HepG2 (cell line): ENCODE data around the gene ROMO1. TPM values are rescaled to one million over a fixed set of nuclear protein-coding genes. Genes with fewer than 3 reads are reported as not detected.

Experiments used
- ATF4 ChIP-seq, 2 experiments: fragments of 450-650 bp in 1 of 2; sonication (generic) in 1 of 2; formaldehyde crosslinking; IDR thresholded peaks; 2 replicates each; pipeline versions ENCODE4 v1.5.0 to v1.8.0; 2020 to 2022; ENCODE audit warnings: mild to moderate bottlenecking in 1 of 2, missing genetic modification reagents in 1 of 2
- GTF2F1 ChIP-seq: fragments of 150-350 bp; IDR thresholded peaks from 2 replicates; pipeline ENCODE4 v1.6.1; 2014; ENCODE audit warnings: low read length
- HDAC6 ChIP-seq: fragments of 200-600 bp; sonication (generic); IDR thresholded peaks from 2 replicates; pipeline ENCODE4 v1.7.0; 2017; ENCODE audit warnings: mild to moderate bottlenecking, antibody characterized with exemption, low read length, low read depth
- KDM2A ChIP-seq: sonication (generic); formaldehyde crosslinking; IDR thresholded peaks from 2 replicates; pipeline ENCODE4 v1.4.0; 2020; ENCODE audit warnings: low read depth, missing genetic modification reagents, borderline replicate concordance
- MIXL1 ChIP-seq: IDR thresholded peaks from 2 replicates; pipeline ENCODE4 v1.6.1; 2016
- MLLT10 ChIP-seq: sonication (generic); formaldehyde crosslinking; IDR thresholded peaks from 2 replicates; pipeline ENCODE4 v1.4.0; 2020; ENCODE audit warnings: missing genetic modification reagents
- SRY ChIP-seq: sonication (generic); formaldehyde crosslinking; IDR thresholded peaks from 2 replicates; pipeline ENCODE4 v1.8.0; 2022; ENCODE audit warnings: mild to moderate bottlenecking, missing genetic modification reagents
- STAG1 ChIP-seq: sonication (generic); formaldehyde crosslinking; IDR thresholded peaks from 2 replicates; pipeline ENCODE4 v1.4.0; 2020; ENCODE audit warnings: missing genetic modification reagents
- TMF1 ChIP-seq: sonication (generic); formaldehyde crosslinking; IDR thresholded peaks from 2 replicates; pipeline ENCODE4 v1.8.1; 2022; ENCODE audit warnings: low read depth, missing genetic modification reagents
- USF2 ChIP-seq, 2 experiments: sonication (generic) in 1 of 2; formaldehyde crosslinking in 1 of 2; IDR thresholded peaks; 2 replicates each; pipeline versions ENCODE4 v1.5.1 to v1.6.1; 2011 to 2020; ENCODE audit warnings: borderline replicate concordance in 1 of 2, low read depth in 1 of 2, low read length in 1 of 2, mild to moderate bottlenecking in 1 of 2, missing genetic modification reagents in 1 of 2, moderate library complexity in 1 of 2
- ZIK1 ChIP-seq: sonication (generic); formaldehyde crosslinking; IDR thresholded peaks from 2 replicates; pipeline ENCODE4 v1.5.0; 2020; ENCODE audit warnings: mild to moderate bottlenecking, low read depth, missing genetic modification reagents, borderline replicate concordance
- ZNF672 ChIP-seq: sonication (generic); formaldehyde crosslinking; IDR thresholded peaks from 2 replicates; pipeline ENCODE4 v1.8.1; 2022; ENCODE audit warnings: missing genetic modification reagents
- ZNF773 ChIP-seq: sonication (generic); formaldehyde crosslinking; IDR thresholded peaks from 2 replicates; pipeline ENCODE4 v1.4.0; 2020; ENCODE audit warnings: missing genetic modification reagents, borderline replicate concordance
- ZNF850 ChIP-seq: sonication (generic); formaldehyde crosslinking; conservative IDR thresholded peaks from 2 replicates; pipeline ENCODE4 v1.9.0; 2021; ENCODE audit warnings: mild to moderate bottlenecking, missing genetic modification reagents
- polyA plus RNA-seq, 8 experiments: library from polyadenylated mRNA; depleted of rRNA in 3 of 8; stranded (reverse) in 7 of 8; unstranded in 1 of 8; fragments of >200 nt; fragmentation: Illumina TruSeq in 4 of 8; extraction: Trizol in 4 of 8; gene quantifications; 2 replicates each; pipeline versions ENCODE4 v1.2.1 to v1.2.3, GENCODE V29; 2011 to 2016; ENCODE audit warnings: low read depth in 4 of 8, missing spikeins in 1 of 8, mixed read lengths in 1 of 8; ENCODE audit not compliant: insufficient read depth in 1 of 8
- total RNA-seq, 5 experiments: library from RNA; depleted of rRNA; stranded (reverse); fragments of >200 nt; fragmentation: Illumina TruSeq; extraction: Trizol; gene quantifications; 2 replicates each; pipeline ENCODE4 v1.2.3, GENCODE V29; 2016; ENCODE audit warnings: low read depth in 1 of 5
- TF ChIP-seq, protein P1 (sequence below): fragments of 450-650 bp; IDR thresholded peaks from 2 replicates; pipeline ENCODE4 v1.6.1; 2017; ENCODE audit warnings: mild to moderate bottlenecking
- TF ChIP-seq, protein P2 (sequence below): sonication (generic); formaldehyde crosslinking; IDR thresholded peaks from 2 replicates; pipeline ENCODE4 v1.8.0; 2022; ENCODE audit warnings: missing genetic modification reagents, low read depth, mild to moderate bottlenecking, borderline replicate concordance
- TF ChIP-seq, protein P3 (sequence below): IDR thresholded peaks from 2 replicates; pipeline ENCODE4 v1.6.1; 2016; ENCODE audit warnings: missing compliant biosample characterization, missing genetic modification reagents, borderline replicate concordance
- TF ChIP-seq, protein P4 (sequence below): IDR thresholded peaks from 2 replicates; pipeline ENCODE4 v1.6.1; 2016
- TF ChIP-seq, protein P5 (sequence below): IDR thresholded peaks from 2 replicates; pipeline ENCODE4 v1.6.1; 2016; ENCODE audit warnings: missing genetic modification reagents, missing compliant biosample characterization

ROMO1 gene
- total and polyA plus RNA-seq, 2 of the 13 experiments (the other 11 are each of a cell fraction or from before 2014, with no cell fraction given): 636 to 755 TPM

DNA sequence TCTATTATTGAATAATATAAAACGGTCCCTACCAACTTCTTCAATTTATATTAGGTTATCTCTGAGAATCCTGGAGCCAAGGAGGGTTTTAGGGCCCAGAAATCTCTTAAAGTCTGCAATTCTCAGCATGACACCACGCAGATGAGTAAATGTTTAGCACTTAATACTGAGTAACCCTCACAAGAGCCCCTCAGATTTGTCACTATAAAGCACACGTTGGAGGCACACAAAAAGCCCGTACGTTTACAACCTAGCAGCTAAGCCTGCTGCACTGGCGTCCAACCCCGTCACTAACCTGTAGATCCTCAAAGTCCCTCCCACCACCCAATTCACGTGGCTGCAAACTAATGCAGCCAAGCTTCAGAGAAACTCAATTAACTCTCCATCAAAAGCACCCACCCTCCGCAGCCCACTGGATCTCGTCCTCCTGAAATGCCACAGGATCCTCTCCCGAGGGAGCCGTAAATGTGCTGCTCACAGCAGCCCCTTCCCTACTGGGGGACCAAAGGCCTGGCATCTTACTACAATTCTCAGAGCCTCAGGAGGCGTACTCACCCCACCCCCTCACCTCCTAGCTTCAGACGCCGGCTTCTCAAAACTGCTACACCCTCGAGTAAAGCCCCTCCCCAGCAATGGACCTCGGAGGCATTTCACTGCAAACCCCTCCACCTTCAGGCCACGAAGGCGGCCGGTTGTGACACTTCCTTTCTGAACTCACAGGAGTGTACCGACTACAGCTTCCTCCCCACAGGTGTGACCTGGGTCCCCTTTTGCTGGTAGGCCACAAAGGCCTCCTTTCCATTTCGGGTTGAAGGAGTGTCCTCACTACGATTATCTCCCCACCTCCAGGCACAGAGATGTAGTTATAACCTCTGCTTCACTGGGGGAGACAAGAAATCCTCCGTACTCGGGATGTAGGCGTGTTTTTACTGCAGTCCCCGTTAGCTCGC is 35.4 kb upstream of the ROMO1 start (continued):
- TF ChIP-seq TMF1 (no peak), SRY (CRISPR knock-in tag) (no peak), ZIK1 (CRISPR knock-in tag) (no peak), ATF4 (CRISPR knock-in tag; IDR thresholded peaks at IDR 0.05) (no peak), USF2 (IDR thresholded peaks at IDR 0.05; ENCODE audit: low read depth, low read length) (no peak), USF2 (CRISPR knock-in tag; IDR thresholded peaks at IDR 0.05; ENCODE audit: borderline replicate concordance) (no peak), HDAC6 (no peak), ZNF773 (CRISPR knock-in tag) (no peak; the same call in 1 of the 2 replicates), ZNF672 (CRISPR knock-in tag) (no peak), STAG1 (CRISPR knock-in tag) (no peak), GTF2F1 (no peak), MLLT10 (CRISPR knock-in tag) (no peak), ZNF850 (CRISPR knock-in tag) (no peak), KDM2A (CRISPR knock-in tag) (no peak), MIXL1 (CRISPR knock-in tag) (peak; percentile 60; the same call in 1 of the 2 replicates)
- TF ChIP-seq, protein P1, sequence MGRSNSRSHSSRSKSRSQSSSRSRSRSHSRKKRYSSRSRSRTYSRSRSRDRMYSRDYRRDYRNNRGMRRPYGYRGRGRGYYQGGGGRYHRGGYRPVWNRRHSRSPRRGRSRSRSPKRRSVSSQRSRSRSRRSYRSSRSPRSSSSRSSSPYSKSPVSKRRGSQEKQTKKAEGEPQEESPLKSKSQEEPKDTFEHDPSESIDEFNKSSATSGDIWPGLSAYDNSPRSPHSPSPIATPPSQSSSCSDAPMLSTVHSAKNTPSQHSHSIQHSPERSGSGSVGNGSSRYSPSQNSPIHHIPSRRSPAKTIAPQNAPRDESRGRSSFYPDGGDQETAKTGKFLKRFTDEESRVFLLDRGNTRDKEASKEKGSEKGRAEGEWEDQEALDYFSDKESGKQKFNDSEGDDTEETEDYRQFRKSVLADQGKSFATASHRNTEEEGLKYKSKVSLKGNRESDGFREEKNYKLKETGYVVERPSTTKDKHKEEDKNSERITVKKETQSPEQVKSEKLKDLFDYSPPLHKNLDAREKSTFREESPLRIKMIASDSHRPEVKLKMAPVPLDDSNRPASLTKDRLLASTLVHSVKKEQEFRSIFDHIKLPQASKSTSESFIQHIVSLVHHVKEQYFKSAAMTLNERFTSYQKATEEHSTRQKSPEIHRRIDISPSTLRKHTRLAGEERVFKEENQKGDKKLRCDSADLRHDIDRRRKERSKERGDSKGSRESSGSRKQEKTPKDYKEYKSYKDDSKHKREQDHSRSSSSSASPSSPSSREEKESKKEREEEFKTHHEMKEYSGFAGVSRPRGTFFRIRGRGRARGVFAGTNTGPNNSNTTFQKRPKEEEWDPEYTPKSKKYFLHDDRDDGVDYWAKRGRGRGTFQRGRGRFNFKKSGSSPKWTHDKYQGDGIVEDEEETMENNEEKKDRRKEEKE: no peak
- TF ChIP-seq, protein P2, sequence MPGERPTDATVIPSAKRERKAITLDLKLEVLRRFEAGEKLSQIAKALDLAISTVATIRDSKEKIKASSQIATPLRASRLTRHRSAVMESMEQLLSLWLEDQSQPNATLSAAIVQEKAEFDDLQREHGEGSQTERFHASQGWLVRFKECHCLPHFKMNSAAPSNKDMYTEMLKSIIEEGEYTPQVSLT: no peak
- TF ChIP-seq, protein P3, sequence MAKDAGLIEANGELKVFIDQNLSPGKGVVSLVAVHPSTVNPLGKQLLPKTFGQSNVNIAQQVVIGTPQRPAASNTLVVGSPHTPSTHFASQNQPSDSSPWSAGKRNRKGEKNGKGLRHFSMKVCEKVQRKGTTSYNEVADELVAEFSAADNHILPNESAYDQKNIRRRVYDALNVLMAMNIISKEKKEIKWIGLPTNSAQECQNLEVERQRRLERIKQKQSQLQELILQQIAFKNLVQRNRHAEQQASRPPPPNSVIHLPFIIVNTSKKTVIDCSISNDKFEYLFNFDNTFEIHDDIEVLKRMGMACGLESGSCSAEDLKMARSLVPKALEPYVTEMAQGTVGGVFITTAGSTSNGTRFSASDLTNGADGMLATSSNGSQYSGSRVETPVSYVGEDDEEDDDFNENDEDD (CRISPR knock-in tag): peak; percentile 10; the same call in 1 of the 2 replicates
- TF ChIP-seq, protein P4, sequence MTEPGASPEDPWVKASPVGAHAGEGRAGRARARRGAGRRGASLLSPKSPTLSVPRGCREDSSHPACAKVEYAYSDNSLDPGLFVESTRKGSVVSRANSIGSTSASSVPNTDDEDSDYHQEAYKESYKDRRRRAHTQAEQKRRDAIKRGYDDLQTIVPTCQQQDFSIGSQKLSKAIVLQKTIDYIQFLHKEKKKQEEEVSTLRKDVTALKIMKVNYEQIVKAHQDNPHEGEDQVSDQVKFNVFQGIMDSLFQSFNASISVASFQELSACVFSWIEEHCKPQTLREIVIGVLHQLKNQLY (CRISPR knock-in tag): no peak; the same call in 1 of the 2 replicates
- TF ChIP-seq, protein P5, sequence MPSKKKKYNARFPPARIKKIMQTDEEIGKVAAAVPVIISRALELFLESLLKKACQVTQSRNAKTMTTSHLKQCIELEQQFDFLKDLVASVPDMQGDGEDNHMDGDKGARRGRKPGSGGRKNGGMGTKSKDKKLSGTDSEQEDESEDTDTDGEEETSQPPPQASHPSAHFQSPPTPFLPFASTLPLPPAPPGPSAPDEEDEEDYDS (CRISPR knock-in tag): no peak
